Measurements from ENCODE around the gene CTU2. TPM values are rescaled to one million over a fixed set of nuclear protein-coding genes. Genes with fewer than 3 reads are reported as not detected.

The CTU2 gene
- total RNA-seq, 2 donors from 2014 or later = 12.8 to 18.4 TPM

DNA sequence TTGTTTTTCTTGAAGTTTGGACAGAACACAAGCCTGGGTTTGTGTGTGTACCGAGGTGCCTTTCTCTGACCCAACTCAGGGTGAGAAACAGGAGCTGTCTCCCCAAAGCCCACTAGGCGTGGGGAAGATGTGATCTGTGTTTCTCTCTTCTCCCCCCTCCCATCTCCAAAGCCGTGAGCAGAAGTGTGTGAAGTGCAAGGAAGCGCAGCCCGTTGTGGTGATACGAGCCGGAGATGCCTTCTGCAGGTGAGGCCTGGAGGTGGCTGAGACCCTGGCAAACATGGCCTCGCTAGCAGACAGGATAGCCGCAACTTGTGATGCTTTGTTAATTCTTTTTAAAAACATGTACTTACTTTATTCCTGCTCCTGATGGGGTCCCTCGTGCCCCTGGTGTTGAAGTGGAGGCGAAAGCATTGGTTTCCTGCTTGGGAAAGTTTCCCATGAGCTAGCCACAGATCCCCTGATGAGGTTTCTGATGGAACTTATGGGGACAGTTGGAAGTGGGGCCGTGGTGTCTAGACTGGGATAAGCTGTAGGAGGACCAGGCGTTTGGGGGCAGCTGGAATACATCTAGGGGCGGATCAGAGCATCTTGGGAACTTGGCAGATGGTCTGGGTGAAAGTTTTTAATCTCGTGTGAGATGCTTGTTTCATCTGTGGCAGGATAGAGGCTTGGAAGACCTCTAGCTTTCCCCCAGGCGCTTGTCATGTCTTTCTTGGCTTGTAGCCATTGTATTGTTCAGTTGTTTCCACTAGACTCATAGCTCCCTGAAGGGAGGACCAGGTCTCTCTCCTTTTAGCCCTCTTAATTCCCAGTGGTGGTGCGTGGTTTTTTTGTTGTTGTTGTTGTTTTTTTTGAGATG, 893 bp downstream of the CTU2 start:
- DNase-seq (no peak), ATAC-seq (no peak)
- intact Hi-C loops (cut with DNase I) = no loop called here

DNA sequence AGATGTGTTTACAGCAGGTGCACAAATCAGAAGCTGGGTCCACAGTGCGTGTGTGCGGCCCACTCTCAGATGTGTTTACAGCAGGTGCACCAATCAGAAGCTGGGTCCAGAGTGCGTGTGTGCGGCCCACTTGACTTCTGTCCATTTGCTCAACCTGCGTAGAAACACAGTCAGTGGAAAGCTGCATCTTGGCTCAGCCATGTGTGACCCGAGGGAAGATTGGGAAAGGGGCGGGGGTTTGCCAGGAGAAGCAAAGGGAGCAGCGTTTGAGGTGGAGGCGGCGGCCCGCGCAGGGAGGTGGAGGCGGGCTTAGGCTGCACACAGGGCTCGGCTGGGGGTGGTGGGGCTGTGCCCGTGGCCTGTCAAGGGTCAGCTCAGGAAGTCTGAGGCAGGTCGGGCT, 4.3 kb downstream of the CTU2 start:
- DNase-seq = no peak
- intact Hi-C loops (cut with DNase I) = no loop called here
- ATAC-seq = no peak

DNA sequence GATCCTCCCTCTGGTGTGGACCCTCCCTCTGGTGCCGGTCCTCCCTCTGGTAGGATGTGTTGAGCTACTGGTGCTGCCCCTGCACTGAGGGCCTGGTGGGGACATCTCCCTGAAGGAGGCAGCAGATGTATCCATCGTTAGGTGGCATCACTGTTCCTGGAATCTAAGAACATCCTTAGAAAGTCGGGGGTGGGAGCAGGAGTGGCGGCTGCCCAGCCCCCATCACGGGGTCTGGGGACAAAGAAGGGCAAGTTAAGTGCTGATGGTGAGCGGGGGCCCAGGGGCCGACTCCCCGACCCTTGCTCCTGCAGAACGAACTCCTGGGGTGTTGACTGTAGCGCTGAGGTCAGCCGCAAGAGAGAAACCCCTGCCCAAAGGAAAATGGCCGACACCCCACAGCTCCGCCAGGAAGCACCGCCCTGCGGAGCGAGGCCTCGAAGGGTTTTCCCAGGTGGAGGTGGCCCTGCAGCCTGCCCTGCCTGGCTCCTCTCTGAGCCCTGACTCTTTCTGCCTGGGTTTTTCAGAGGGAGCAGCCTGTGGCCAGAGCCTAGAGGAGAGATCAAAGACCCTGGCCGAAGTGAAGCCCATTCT, 5.5 kb downstream of the CTU2 start:
- no peak for ATAC-seq

DNA sequence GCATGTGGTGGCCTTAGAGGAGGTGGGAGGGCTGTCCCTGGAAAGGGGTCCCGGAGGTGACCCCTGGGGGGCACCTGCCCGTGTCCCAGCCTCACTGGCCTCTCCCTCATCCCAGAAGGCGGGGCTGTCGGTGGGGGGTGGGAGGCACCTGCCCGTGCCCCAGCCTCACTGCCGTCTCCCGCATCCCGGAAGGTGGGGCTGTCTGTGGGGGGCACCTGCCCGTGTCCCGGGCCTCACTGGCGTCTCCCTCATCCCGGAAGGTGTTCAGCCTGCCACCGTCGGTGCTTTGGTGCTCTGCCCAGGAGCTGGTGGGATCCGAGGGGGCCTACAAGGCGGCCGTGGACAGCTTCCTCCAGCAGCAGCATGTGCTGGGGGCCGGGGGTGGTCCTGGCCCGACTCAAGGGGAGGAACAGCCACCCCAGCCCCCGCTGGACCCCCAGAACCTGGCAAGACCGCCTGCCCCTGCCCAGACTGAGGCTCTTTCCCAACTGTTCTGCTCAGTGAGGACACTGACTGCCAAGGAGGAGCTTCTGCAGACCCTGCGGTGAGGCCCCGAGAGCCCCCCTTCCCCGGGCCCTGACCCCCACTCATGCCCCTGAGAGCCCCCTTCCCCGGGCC, 6.2 kb downstream of the CTU2 start:
- ATAC-seq = no peak
- DNase-seq = no peak
- intact Hi-C loops (cut with DNase I) = no loop called here

More for the DNA sequence above, 5.5 kb downstream of the CTU2 start:
- no peak for DNase-seq
- intact Hi-C loops (cut with DNase I) = no loop called here

DNA sequence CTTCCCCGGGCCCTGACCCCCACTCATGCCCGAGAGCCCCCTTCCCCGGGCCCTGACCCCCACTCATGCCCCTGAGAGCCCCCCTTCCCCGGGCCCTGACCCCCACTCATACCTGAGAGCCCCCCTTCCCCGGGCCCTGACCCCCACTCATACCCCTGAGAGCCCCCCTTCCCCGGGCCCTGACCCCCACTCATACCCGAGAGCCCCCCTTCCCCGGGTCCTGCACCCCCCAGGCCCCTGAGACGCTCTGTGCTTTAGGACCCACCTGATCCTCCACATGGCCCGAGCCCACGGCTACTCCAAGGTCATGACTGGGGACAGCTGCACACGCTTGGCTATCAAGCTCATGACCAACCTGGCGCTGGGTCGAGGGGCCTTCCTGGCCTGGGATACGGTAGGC, 6.8 kb downstream of the CTU2 start:
- ATAC-seq (no peak), DNase-seq (no peak)
- intact Hi-C loops (cut with DNase I) = no loop called here

DNA sequence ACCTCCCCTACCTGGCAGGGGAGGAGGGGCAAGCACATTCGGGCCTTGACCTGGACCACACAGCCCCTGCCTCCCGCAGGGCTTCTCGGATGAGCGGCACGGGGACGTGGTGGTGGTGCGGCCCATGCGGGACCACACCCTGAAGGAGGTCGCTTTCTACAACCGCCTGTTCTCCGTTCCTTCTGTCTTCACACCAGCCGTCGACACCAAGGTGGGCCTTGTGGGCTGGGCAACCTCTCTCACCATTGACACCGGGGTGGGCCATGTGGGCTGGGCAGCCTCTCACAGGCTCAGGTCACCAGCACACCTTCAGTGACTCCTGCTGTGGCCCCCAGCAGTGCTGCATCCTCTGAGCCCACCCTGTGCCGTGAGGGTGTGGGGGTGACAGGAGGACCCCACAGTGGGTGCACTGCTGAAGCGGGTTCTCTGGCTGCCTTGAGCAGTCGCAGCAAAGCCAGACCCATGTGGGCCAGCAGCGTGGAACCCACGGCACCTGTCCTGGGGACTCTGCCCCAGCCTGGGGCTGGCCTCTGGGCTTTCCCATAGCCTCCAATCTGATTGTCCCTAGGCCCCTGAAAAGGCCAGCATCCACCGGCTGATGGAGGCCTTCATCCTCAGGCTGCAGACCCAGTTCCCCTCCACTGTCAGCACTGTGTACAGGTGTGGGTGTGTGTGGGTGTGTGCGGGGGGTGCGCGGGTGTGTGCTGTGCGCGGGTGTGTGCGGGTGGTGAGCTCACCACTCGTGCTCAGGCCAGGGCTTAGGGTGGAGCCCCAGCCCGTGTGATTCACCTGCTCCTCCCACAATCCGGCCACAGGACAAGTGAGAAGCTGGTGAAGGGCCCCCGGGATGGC, 7.5 kb downstream of the CTU2 start:
- intact Hi-C loops (cut with DNase I) = no loop called here
- DNase-seq = no peak

DNA sequence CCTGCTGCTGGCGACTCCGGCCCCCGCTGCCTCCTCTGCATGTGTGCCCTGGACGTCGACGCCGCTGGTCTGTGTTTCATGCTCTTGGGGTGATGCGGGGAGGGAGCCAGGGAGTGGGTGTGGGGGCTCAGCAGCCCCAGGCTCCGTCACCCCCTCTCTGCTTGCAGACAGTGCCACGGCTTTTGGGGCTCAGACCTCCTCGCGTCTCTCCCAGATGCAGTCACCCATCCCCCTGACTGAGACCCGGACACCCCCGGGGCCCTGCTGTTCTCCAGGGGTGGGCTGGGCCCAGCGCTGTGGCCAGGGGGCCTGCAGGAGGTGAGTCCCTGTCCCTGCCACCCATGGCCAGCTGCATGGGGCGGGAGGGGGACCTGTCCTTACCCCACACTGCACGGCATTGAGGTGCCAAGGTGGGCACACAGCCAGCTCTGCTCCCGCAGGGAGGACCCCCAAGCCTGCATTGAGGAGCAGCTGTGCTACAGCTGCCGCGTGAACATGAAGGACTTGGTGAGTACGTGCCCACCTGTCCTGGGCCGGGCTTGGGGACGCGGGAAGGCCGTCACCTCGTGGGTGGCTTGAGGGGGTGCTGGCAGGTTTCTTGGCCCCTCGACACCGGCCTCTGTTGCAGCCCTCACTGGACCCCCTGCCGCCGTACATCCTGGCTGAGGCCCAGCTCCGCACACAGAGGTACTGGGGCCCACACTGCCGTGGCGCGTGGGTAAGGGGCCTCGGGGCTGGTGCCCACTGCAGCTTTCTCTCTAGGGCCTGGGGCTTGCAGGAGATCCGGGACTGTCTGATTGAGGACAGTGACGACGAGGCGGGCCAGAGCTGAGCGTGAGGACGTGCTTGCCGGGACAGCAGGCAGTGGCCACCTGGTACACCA, 8.4 kb downstream of the CTU2 start:
- intact Hi-C loops (cut with DNase I) = no loop called here
- ATAC-seq (no peak), DNase-seq (no peak)

More for the DNA sequence above, 7.5 kb downstream of the CTU2 start:
- peak in 1 of 2 donors; percentile 37 for ATAC-seq

DNA sequence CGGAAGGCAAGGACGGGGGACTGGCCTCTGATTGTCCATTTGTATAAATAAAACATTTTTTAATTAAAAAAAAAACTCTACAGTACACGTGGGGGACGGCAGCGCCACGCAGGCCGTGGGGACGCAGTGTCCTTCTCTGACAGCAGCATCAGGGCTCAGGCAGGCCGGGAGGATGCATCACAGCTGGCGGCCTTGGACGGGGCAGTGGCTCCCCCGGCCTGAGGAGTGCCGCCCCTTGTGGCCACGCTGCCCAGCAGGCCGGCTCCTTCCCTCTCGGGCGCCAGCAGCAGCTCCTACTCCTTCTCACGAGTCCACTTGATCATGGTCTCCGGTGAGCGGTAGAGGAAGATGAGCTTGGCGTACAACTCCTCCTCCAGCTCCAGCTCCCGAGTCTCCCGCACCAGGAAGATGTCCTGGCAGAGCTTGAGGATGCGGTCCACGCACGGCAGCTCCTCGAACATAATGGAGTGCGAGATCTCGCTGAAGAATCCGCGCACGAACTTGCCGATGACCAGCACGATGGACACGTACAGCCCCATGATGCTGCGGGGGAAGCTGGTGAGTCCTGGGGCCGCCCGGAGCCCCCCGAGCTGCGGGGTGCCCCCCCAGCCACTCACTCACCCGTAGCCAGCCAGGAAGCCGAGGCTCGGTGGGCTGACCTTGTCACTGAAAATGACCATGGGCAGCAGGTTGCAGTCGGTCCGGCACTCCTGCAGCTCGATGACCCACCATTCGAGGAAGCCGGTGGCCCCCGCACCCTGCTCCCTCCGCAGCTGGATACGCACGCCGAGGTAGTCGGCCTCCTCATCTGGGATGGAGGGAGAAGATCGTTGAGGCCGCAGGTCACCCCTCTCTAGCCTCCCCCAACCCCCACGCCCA, 9.2 kb downstream of the CTU2 start:
- DNase-seq (no peak), ATAC-seq (no peak)
- intact Hi-C loops (cut with DNase I) = no loop called here

DNA sequence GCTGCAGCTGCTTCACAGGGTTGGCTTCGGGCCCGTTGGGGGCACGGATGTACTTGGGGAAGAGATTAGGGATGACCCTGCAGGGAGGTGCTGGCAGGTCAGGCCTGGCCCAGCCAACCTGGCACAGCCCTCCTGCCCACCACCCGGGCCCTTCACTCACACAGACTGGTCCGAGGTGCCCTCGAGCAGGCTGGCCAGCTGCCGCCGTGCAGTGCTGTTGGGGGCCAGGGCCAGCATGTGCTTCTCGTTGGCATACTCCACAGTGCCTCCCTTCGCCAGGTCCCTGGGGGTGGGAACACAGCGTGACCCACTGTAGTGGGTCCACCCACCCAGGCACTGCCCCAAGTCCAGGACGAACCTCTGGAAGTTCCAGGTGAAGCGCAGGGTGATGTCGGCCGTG, 9.9 kb downstream of the CTU2 start:
- intact Hi-C loops (cut with DNase I) = no loop called here
- ATAC-seq (no peak), DNase-seq (no peak)

DNA sequence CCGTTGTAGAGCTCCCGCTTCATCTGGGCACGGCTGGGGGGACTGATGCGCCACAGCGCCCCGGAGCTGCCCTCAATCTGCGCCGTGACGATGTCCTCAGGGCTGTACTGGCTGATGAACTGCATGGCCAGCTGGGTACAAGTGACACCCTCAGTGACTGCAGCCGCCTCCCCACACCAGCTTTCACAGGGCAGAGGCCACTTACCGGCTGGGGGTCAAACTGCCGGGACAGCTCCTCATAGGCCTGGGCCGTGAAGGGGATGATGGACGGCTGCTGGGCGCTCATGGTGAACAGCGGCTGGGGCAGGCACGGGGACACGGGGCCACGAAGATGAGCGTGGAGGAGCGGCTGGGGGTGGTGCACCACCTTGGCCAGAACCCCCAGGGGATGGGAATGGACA, 10.3 kb downstream of the CTU2 start:
- ATAC-seq (no peak), DNase-seq (no peak)
- intact Hi-C loops (cut with DNase I) = no loop called here

DNA sequence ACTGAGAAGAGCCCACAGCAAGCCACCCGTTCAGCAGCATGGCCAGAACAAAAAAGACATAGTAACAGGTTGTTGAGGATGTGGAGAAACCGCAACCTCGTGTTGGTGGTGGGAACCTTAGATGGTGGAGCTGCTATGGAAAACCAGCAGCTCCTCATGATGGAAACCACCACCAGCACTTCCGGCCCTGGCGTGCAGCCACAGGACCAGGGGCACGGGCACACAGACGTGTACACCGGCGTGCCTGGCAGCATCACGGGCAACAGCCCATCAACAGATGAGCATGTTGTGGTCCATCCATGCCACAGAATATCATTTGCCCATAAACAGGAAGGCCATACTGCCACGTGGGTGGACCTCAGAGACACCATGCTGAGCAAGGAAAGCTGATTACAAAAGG, 11.9 kb downstream of the CTU2 start:
- DNase-seq (no peak), ATAC-seq (no peak)
- intact Hi-C loops (cut with DNase I) = no loop called here

DNA sequence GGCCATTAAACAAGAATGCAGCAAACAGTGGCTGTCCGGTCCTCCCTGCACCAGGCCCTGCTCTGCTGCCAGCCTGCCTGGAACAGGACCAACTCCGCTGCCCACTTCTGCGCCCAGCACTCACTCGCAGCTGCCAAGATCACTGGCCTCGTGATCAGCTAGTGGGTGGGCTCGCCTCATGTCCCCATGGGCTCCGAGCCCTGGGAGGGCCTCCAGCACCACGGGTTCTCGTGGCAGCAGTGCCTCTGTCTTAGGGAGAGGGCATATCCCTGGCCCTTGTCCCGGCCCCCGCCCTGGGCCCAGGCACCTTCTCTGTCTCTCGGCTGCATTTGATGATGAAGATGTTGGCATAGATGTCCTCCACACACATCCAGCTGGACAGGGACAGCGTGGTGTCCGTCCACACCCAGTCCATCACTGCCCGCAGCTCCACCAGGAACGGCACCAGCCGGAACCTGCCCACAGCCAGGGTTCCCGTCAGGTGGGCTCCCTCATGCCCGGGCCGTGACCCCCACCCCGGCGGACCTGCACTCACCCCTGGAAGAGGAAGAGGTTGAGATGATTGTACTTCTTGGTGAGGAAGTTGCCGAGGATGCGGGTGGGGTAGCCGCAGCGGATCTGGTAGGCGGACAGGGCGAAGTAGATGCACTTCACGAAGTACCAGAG, 13.1 kb downstream of the CTU2 start:
- peak; percentile 11 to 77 for ATAC-seq
- DNase-seq = no peak
- intact Hi-C loops (cut with DNase I) = no loop called here

DNA sequence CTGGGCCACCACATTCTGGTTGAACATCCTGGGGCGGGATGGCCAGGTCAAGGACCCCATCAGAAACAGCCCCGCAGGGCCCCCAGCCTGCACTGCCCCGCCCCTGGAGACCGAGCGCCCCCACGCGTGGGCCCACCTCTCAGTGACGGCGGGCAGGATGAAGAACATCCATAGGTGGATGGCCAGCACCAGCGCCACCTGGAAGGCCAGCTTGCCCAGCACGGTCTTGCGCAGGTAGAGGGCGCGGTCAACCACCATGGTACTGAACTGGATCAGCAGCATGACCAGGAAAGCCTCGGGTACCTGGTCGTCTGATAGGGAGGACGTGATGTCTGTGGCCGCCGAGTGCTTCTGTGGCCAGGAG, 13.6 kb downstream of the CTU2 start:
- ATAC-seq = no peak
- intact Hi-C loops (cut with DNase I) = no loop called here
- no peak for DNase-seq

DNA sequence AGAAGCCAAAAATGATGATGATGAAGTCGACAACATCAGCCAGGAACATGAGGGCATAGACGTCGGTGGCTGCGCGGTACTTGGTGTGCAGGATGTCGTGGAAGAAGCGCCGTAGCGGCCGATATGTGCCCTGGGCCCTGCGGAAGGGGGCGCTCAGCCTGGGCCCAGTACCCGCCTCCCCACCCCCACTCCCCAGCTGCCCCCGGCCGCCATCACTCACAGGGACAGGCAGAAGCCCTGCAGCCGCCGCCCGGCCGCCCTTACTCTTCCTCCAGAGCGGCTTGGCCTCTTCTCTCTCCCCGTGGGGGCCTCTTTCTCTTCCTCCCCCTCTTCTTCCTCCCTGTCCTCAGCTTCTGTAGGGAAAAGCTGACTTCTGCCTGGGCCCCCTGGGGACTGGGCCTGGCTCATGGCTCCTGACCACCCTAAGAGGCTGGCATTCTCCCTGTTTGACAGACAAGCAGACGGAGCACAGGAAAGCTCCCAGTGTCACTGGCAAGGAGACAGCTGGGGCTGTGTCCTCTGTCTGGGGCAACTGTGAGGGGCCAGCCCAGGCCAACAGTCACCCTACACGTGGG, 14.2 kb downstream of the CTU2 start:
- no peak for ATAC-seq
- intact Hi-C loops (cut with DNase I) = no loop called here
- DNase-seq = no peak

DNA sequence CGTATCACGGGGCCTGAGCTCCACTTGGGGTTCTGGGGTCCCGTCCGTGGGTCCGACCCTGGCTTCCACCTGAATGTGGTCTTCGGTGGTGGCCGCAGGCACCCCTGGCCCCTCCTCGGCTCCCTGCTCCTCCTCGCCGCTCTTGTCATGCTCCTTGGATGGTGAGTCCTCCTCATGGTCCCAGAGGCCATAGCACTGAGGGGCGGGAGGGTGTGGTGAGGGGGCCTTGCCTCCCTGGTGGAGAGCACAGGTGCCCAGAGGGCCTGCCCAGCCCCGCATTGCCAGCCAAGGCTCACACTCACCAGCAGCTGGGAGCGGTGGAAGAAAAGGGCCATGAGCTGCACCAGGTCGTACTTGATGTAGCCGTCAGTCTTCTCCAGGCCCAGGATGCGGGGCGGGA, 14.9 kb downstream of the CTU2 start:
- ATAC-seq (no peak), DNase-seq (no peak)
- intact Hi-C loops (cut with DNase I) = no loop called here

DNA sequence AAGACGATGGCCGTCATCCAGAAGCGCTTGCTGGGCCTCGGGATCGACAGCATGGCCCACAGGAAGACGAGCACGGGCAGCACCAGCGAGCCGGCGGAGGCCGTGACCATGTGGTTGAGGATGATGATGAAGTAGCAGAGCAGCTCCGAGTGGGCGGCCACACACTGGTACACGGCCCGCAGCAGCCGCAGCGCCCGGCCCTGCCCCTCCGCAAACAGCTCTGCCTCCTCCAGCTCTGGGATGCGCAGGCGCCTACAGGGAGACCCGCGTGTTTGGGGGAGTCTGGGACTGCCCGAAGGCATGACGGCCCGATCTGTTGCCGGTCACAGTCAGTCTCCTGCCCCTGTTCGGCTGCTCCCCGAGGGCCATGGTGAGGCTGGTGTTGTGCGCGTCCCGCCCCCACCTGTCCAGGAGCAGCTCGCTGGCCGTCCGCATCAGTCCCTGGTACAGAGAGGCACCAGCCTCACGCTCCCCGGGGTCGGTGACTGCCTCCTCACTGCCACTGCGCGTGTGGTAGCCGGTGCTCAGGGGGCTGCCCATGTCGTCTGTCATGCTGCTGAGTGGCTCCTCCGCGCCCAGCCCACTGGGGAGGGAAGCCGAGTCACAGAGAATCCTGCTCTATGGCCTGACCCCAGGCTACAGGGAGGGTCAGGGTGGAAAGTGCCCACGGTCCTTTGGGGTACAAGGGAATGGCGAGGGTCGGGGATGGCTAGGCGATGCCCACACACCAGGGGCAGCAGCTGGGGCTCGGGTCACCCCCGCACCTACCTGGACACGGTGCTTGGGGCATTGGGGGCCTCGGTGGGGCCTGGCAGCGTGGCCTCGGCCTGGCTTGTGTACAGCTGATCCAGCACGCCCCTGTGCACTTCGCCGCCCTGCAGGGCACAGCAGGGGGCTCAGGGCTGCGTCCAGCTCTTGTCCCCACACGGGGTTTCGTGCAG, 15.8 kb downstream of the CTU2 start:
- DNase-seq (no peak), ATAC-seq (no peak)
- intact Hi-C loops (cut with DNase I) = no loop called here
